ENCODE measurements around the gene FBXL20. TPM values are rescaled to one million over a fixed set of nuclear protein-coding genes. Genes with fewer than 3 reads are reported as not detected.

The FBXL20 gene
- total and polyA plus RNA-seq, 2 of the 8 experiments (the other 6 are each of a cell fraction or from before 2014, with no cell fraction given): 5.5 to 11.0 TPM

DNA sequence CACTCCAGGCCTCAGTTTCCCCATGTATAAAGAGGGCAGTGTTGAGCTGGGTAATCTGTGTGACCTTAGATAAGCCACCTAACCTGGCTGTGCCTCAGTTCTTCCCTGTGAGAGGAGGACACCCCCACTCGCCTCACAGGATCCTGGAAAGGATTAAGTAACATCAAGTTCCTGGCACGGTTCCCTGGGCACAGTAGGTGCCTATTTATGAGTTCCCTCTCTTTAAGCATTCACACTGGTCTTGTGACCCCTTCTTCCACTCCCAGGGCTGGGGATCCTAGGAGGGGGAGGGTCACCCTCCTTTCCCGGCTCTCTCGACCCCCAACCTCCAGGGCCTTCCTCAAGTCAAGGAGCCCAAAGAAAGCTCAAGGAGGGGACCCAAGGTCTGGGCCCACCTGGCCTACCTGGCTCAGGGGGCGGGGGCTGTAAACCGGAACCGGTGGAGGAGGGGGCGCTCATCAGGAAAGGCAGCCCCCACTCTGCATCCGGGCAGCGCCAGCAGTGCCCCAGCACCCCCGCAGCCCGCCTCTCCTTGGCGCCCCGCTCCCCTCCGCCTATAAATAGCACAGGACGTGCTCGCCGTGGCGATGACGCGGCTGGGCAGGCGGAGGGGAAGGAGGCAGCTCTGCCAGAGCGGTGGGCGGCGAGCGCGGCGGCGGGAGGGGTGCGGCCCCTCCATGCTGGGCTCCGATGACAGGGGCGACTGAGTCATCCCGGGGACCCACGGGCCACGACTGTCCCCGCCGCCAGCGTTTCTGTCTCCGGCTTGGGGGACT lies 191.9 kb downstream of the FBXL20 start (continued):
- no peak for TF ChIP-seq ZNF274 (IDR thresholded peaks at IDR 0.05; ENCODE audit: borderline replicate concordance, extremely low read depth, low read length)
- no peak for TF ChIP-seq CTBP2 (IDR thresholded peaks at IDR 0.05; ENCODE audit: borderline replicate concordance, insufficient read depth, insufficient read length, low read length)
- no peak for TF ChIP-seq CBX5 (IDR thresholded peaks at IDR 0.05; ENCODE audit: low read depth, low read length)
- no peak for TF ChIP-seq SRF (IDR thresholded peaks at IDR 0.05; ENCODE audit: low read depth, low read length)
- TF ChIP-seq RNF2 (IDR thresholded peaks at IDR 0.05; ENCODE audit: borderline replicate concordance, low read depth, low read length, missing control alignments, poor library complexity, severe bottlenecking): no peak
- no peak for TF ChIP-seq SIRT6 (IDR thresholded peaks at IDR 0.05; ENCODE audit: low read length)
- TF ChIP-seq SAP30 (IDR thresholded peaks at IDR 0.05; ENCODE audit: insufficient read depth, insufficient replicate concordance, low read length): no peak
- TF ChIP-seq GABPA (IDR thresholded peaks at IDR 0.05; ENCODE audit: borderline replicate concordance, insufficient read depth, low read length): 0 out of 2 replicates have a peak, but pooled peaks have one; percentile 37
- TF ChIP-seq TBP (IDR thresholded peaks at IDR 0.05; ENCODE audit: low read depth, low read length): peak; percentile 66
- no peak for TF ChIP-seq CHD1 (IDR thresholded peaks at IDR 0.05; ENCODE audit: low read depth, low read length)
- no peak for TF ChIP-seq EP300 (IDR thresholded peaks at IDR 0.05; ENCODE audit: borderline replicate concordance in 1 of 2, low read depth in 2 of 2, low read length in 2 of 2)
- 0 out of 2 replicates have a peak, but pooled peaks have one; percentile 45 for TF ChIP-seq KDM1A (IDR thresholded peaks at IDR 0.05; ENCODE audit: borderline replicate concordance, low read length)
- TF ChIP-seq RXRA (IDR thresholded peaks at IDR 0.05; ENCODE audit: insufficient read depth, low read depth, low read length): no peak
- TF ChIP-seq HDAC2 (IDR thresholded peaks at IDR 0.05; ENCODE audit: borderline replicate concordance in 1 of 2, low read depth in 2 of 2, low read length in 2 of 2): no peak
- TF ChIP-seq BCL11A (IDR thresholded peaks at IDR 0.05; ENCODE audit: low read depth in 2 of 2, low read length in 2 of 2): no peak
- no peak for TF ChIP-seq CHD2 (IDR thresholded peaks at IDR 0.05; ENCODE audit: low read length)
- no peak; the same call in 1 of the 2 replicates for TF ChIP-seq PHF8 (conservative IDR thresholded peaks at IDR 0.05; ENCODE audit: low read depth, low read length)
- TF ChIP-seq SP2 (IDR thresholded peaks at IDR 0.05; ENCODE audit: low read length): no peak
- TF ChIP-seq NANOG (IDR thresholded peaks at IDR 0.05; ENCODE audit: insufficient read depth, low read depth, low read length, poor library complexity, severe bottlenecking): no peak
- TF ChIP-seq TEAD4 (IDR thresholded peaks at IDR 0.05; ENCODE audit: low read depth, low read length): no peak

Data from H1 (cell line).